ENCODE results near the gene PTGIS. TPM values are rescaled to one million over a fixed set of nuclear protein-coding genes. Genes with fewer than 3 reads are reported as not detected.

Gene PTGIS
- total and polyA plus RNA-seq, 4 experiments from 2014 or later, result not detected

GRCh38 chr20:49464556-49464955, 103.4 kb downstream of the PTGIS start:
- Mint-ChIP-seq H3K27me3 (peaks cover 10 to 26% of the 10 kb centered on the region in 2 donors), H3K36me3 (no peaks in the 10 kb centered on the region), H3K9me3 (no peaks in the 10 kb centered on the region), H3K4me3 (no peak overlapping the region), H3K4me1 (no peaks in the 10 kb centered on the region), H3K27ac (no peak overlapping the region)
- no peaks in the 10 kb centered on the region for H3K27me3 ChIP-seq (ENCODE audit: insufficient read depth, low read length)
- H3K9me3 ChIP-seq (ENCODE audit: control insufficient read depth in 1 of 2, low read length in 2 of 2), result no peaks in the 10 kb centered on the region
- ChIA-PET CTCF (ENCODE audit: partially characterized antibody) (no interaction called here), POLR2A (ENCODE audit: partially characterized antibody) (no interaction called here)
- DNase-seq, result no peak
- no peaks in the 10 kb centered on the region for H3K36me3 ChIP-seq (ENCODE audit: insufficient read depth, low read length)
- no peak overlapping the region for H3K4me3 ChIP-seq (ENCODE audit: low read length in 2 of 2)
- intact Hi-C loops (cut with micrococcal nuclease), result no loop called here
- H3K27ac ChIP-seq (ENCODE audit: low read depth, low read length), result no peak overlapping the region
- no peaks in the 10 kb centered on the region for H3K4me1 ChIP-seq (ENCODE audit: insufficient read depth, low read length)

DNA sequence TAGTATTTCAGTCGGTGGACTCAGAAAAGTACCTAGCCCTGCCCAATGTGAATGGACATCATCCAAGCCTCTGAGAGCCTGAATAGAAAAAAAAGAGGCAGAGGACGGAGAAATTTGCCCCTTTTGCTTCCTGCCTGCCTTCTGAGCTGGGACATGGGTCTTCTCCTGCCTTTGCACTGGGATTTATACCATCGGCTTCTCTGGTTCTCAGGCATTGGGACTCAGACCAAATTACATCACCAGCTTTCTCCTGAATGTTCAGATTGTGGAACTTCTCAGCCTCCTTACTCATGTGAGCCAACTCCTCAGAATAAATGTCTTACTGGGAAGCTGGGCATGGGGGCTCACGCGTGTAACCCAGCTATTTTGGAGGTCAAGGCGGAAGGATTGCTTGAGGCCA, 105.3 kb downstream of the PTGIS start:
- Histone ChIP-seq H3K9me3 (ENCODE audit: control insufficient read depth in 1 of 2, low read length in 2 of 2) (no peaks in the 10 kb centered on the region), H3K27me3 (ENCODE audit: insufficient read depth, low read length) (no peaks in the 10 kb centered on the region), H3K4me3 (ENCODE audit: low read length in 2 of 2) (no peak overlapping the region), H3K27ac (ENCODE audit: low read depth, low read length) (no peak overlapping the region), H3K36me3 (ENCODE audit: insufficient read depth, low read length) (no peaks in the 10 kb centered on the region), H3K4me1 (ENCODE audit: insufficient read depth, low read length) (no peaks in the 10 kb centered on the region)
- no peaks in the 10 kb centered on the region for H3K36me3 Mint-ChIP-seq
- no peaks in the 10 kb centered on the region for H3K4me1 Mint-ChIP-seq
- intact Hi-C loops (cut with micrococcal nuclease), result no loop called here
- peaks cover 18 to 25% of the 10 kb centered on the region in 2 donors for H3K27me3 Mint-ChIP-seq
- POLR2A ChIA-PET (ENCODE audit: partially characterized antibody), result no interaction called here
- DNase-seq, result no peak
- CTCF ChIA-PET (ENCODE audit: partially characterized antibody), result no interaction called here
- no peak overlapping the region for H3K27ac Mint-ChIP-seq
- no peak overlapping the region for H3K4me3 Mint-ChIP-seq
- H3K9me3 Mint-ChIP-seq, result no peaks in the 10 kb centered on the region

DNA sequence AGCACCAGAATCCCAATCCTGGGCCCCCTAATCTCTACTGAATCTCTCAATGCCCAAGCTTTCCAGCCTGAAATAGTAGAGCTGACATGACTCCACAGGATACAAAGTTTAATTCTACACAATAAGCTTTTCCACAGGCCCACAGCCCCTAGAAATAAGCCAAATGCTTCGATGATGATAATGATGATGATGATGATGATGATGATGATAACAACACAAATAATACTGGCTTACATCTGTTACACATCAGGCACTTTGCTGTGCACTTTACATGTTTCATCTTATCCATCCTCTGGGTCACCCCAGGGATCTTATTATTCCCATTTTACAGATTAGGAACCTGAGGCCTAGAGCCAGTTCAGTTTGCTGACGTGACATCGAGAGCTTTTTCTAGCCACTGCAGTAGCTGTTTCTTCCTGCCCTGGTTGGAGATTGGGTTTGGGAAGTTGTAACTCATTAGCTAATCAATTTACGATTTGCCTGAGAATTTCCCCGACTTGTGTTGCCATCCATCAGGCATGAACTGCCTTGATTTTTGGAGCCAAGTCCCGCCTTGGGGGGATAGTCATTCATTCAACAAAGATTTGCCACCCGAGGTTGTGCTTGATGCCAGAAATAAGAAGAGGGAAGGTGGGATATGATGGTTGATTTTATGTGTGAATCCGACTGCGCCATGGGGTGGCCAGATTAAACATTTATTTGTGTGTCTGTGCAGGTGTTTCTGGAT, 105.9 kb downstream of the PTGIS start:
- H3K9me3 ChIP-seq (ENCODE audit: control insufficient read depth in 1 of 2, low read length in 2 of 2), result no peaks in the 10 kb centered on the region
- no peaks in the 10 kb centered on the region for H3K4me1 ChIP-seq (ENCODE audit: insufficient read depth, low read length)
- H3K27me3 ChIP-seq (ENCODE audit: insufficient read depth, low read length), result no peaks in the 10 kb centered on the region
- no peaks in the 10 kb centered on the region for H3K36me3 ChIP-seq (ENCODE audit: insufficient read depth, low read length)
- no peak overlapping the region for H3K4me3 ChIP-seq (ENCODE audit: low read length in 2 of 2)
- H3K27ac ChIP-seq (ENCODE audit: low read depth, low read length), result no peak overlapping the region
- H3K9me3 Mint-ChIP-seq, result no peaks in the 10 kb centered on the region
- intact Hi-C loops (cut with micrococcal nuclease), result no loop called here
- H3K27me3 Mint-ChIP-seq, result peaks cover 20 to 25% of the 10 kb centered on the region in 2 donors
- no peaks in the 10 kb centered on the region for H3K4me1 Mint-ChIP-seq
- H3K36me3 Mint-ChIP-seq, result no peaks in the 10 kb centered on the region
- ChIA-PET POLR2A (ENCODE audit: partially characterized antibody) (no interaction called here), CTCF (ENCODE audit: partially characterized antibody) (no interaction called here)
- H3K27ac Mint-ChIP-seq, result no peak overlapping the region
- DNase-seq, result no peak
- no peak overlapping the region for H3K4me3 Mint-ChIP-seq

DNA sequence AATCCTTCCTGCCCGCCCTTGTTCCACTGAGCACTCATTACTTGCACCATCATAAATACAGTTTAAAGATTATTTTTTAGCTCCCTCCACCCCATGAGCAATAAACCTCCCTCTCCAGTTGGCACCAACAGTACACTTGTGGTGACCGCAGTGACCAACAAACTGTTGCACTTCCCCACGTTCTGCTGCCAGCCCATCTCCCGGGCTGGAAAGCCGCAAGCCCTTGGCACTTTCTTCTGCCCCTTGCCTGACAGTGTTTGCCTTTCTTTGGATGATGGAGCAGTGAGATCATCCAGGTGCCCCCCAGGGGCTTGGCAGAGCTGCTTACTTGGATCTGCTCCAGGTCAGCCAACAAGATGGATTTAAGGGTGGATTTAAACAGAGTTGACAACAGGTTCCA, 107.0 kb downstream of the PTGIS start:
- no peak overlapping the region for H3K4me3 ChIP-seq (ENCODE audit: low read length in 2 of 2)
- no peaks in the 10 kb centered on the region for H3K36me3 Mint-ChIP-seq
- POLR2A ChIA-PET (ENCODE audit: partially characterized antibody), result no interaction called here
- no peaks in the 10 kb centered on the region for H3K27me3 ChIP-seq (ENCODE audit: insufficient read depth, low read length)
- DNase-seq, result no peak
- H3K9me3 ChIP-seq (ENCODE audit: control insufficient read depth in 1 of 2, low read length in 2 of 2), result no peaks in the 10 kb centered on the region
- H3K9me3 Mint-ChIP-seq, result no peaks in the 10 kb centered on the region
- H3K27me3 Mint-ChIP-seq, result peaks cover 17 to 24% of the 10 kb centered on the region in 2 donors
- H3K36me3 ChIP-seq (ENCODE audit: insufficient read depth, low read length), result no peaks in the 10 kb centered on the region
- CTCF ChIA-PET (ENCODE audit: partially characterized antibody), result no interaction called here
- no peak overlapping the region for H3K4me3 Mint-ChIP-seq
- H3K27ac Mint-ChIP-seq, result no peak overlapping the region
- H3K27ac ChIP-seq (ENCODE audit: low read depth, low read length), result no peak overlapping the region
- H3K4me1 ChIP-seq (ENCODE audit: insufficient read depth, low read length), result no peaks in the 10 kb centered on the region
- intact Hi-C loops (cut with micrococcal nuclease), result no loop called here
- no peaks in the 10 kb centered on the region for H3K4me1 Mint-ChIP-seq

- H3K36me3 ChIP-seq (ENCODE audit: insufficient read depth, low read length), result no peaks in the 10 kb centered on the region
- no peaks in the 10 kb centered on the region for H3K9me3 Mint-ChIP-seq
- no peaks in the 10 kb centered on the region for H3K4me1 Mint-ChIP-seq
- intact Hi-C loops (cut with micrococcal nuclease), result no loop called here
- ChIA-PET POLR2A (ENCODE audit: partially characterized antibody) (no interaction called here), CTCF (ENCODE audit: partially characterized antibody) (no interaction called here)
- H3K4me3 ChIP-seq (ENCODE audit: low read length in 2 of 2), result no peak overlapping the region
- H3K27ac Mint-ChIP-seq, result no peak overlapping the region
- no peaks in the 10 kb centered on the region for H3K36me3 Mint-ChIP-seq
- no peak overlapping the region for H3K27ac ChIP-seq (ENCODE audit: low read depth, low read length)
- no peak overlapping the region for H3K4me3 Mint-ChIP-seq
- H3K27me3 ChIP-seq (ENCODE audit: insufficient read depth, low read length), result no peaks in the 10 kb centered on the region
- no peaks in the 10 kb centered on the region for H3K9me3 ChIP-seq (ENCODE audit: control insufficient read depth in 1 of 2, low read length in 2 of 2)
- H3K4me1 ChIP-seq (ENCODE audit: insufficient read depth, low read length), result no peaks in the 10 kb centered on the region
- DNase-seq, result no peak
- H3K27me3 Mint-ChIP-seq, result peaks cover 15 to 17% of the 10 kb centered on the region in 2 donors
Measured at GRCh38 chr20:49460131-49460530, 107.8 kb downstream of the PTGIS start.

DNA sequence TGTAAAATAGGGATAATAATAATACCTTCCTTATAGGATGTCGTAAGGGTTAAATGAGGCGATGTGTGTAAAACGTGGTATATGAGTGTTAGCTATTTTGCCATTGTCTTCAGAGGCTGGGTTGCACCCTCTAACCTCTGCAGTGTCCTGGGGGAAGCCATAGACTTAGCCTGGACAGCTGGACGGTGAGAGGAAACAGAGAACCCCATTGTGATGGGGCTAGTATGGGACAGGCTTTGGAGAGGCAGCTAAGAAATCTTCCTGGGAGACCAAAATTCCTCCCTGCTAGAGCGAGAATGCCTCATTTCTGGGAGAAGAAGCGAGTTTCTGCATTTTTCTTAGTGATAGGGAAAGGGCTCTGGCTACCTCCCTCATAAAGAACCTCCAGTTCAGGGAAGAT, 108.3 kb downstream of the PTGIS start:
- no peaks in the 10 kb centered on the region for H3K36me3 Mint-ChIP-seq
- intact Hi-C loops (cut with micrococcal nuclease), result no loop called here
- H3K9me3 ChIP-seq (ENCODE audit: control insufficient read depth in 1 of 2, low read length in 2 of 2), result no peaks in the 10 kb centered on the region
- no peaks in the 10 kb centered on the region for H3K9me3 Mint-ChIP-seq
- H3K4me3 Mint-ChIP-seq, result no peak overlapping the region
- no peak overlapping the region for H3K4me3 ChIP-seq (ENCODE audit: low read length in 2 of 2)
- no peaks in the 10 kb centered on the region for H3K4me1 ChIP-seq (ENCODE audit: insufficient read depth, low read length)
- ChIA-PET CTCF (ENCODE audit: partially characterized antibody) (no interaction called here), POLR2A (ENCODE audit: partially characterized antibody) (no interaction called here)
- H3K4me1 Mint-ChIP-seq, result no peaks in the 10 kb centered on the region
- DNase-seq, result no peak
- no peak overlapping the region for H3K27ac ChIP-seq (ENCODE audit: low read depth, low read length)
- H3K27me3 ChIP-seq (ENCODE audit: insufficient read depth, low read length), result no peaks in the 10 kb centered on the region
- no peaks in the 10 kb centered on the region for H3K36me3 ChIP-seq (ENCODE audit: insufficient read depth, low read length)
- H3K27me3 Mint-ChIP-seq, result peaks cover 15 to 18% of the 10 kb centered on the region in 2 donors
- no peak overlapping the region for H3K27ac Mint-ChIP-seq

- Histone ChIP-seq H3K27ac (ENCODE audit: low read depth, low read length) (no peak overlapping the region), H3K27me3 (ENCODE audit: insufficient read depth, low read length) (no peaks in the 10 kb centered on the region), H3K36me3 (ENCODE audit: insufficient read depth, low read length) (no peaks in the 10 kb centered on the region), H3K4me1 (ENCODE audit: insufficient read depth, low read length) (no peaks in the 10 kb centered on the region), H3K9me3 (ENCODE audit: control insufficient read depth in 1 of 2, low read length in 2 of 2) (no peaks in the 10 kb centered on the region), H3K4me3 (ENCODE audit: low read length in 2 of 2) (no peak overlapping the region)
- intact Hi-C loops (cut with micrococcal nuclease), result no loop called here
- DNase-seq, result no peak
- ChIA-PET CTCF (ENCODE audit: partially characterized antibody) (no interaction called here), POLR2A (ENCODE audit: partially characterized antibody) (no interaction called here)
- H3K36me3 Mint-ChIP-seq, result no peaks in the 10 kb centered on the region
- no peak overlapping the region for H3K4me3 Mint-ChIP-seq
- peaks cover 0 to 1% (median 0%) of the 10 kb centered on the region in 8 donors for H3K9me3 Mint-ChIP-seq
- peaks cover 19 to 24% of the 10 kb centered on the region in 2 donors for H3K27me3 Mint-ChIP-seq
- H3K4me1 Mint-ChIP-seq, result no peaks in the 10 kb centered on the region
- H3K27ac Mint-ChIP-seq, result no peak overlapping the region
Measured at GRCh38 chr20:49457444-49457843, 110.5 kb downstream of the PTGIS start.

DNA sequence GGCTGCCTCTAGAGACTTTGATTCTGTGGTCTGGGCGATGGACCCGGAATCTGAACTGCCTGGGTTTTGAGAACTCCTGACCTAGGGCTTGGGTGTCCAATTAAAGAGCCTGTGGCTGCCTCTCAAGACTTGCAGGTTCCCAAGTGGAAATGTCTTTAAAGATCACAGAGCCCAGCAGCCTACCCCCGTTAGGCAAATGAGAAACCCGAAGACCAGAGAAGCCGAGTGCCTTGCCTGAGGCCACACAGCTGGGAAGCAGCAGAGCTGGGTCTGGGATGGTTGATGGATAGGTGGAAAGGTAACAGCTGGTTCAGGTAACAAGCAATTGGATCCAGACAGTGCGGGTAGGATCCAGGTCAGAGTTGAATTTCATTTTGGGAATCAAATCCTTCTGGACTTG, 111.3 kb downstream of the PTGIS start:
- Histone ChIP-seq H3K27me3 (ENCODE audit: insufficient read depth, low read length) (no peaks in the 10 kb centered on the region), H3K27ac (ENCODE audit: low read depth, low read length) (no peak overlapping the region), H3K36me3 (ENCODE audit: insufficient read depth, low read length) (no peaks in the 10 kb centered on the region), H3K4me1 (ENCODE audit: insufficient read depth, low read length) (no peaks in the 10 kb centered on the region), H3K4me3 (ENCODE audit: low read length in 2 of 2) (no peak overlapping the region), H3K9me3 (ENCODE audit: control insufficient read depth in 1 of 2, low read length in 2 of 2) (no peaks in the 10 kb centered on the region)
- ChIA-PET CTCF (ENCODE audit: partially characterized antibody) (no interaction called here), POLR2A (ENCODE audit: partially characterized antibody) (no interaction called here)
- Mint-ChIP-seq H3K9me3 (peaks cover 0 to 1% (median 0%) of the 10 kb centered on the region in 8 donors), H3K27me3 (peaks cover 19 to 21% of the 10 kb centered on the region in 2 donors), H3K27ac (no peak overlapping the region), H3K4me1 (no peaks in the 10 kb centered on the region), H3K36me3 (no peaks in the 10 kb centered on the region), H3K4me3 (no peak overlapping the region)
- no peak for DNase-seq
- intact Hi-C loops (cut with micrococcal nuclease), result no loop called here

Data from CD4-positive, alpha-beta memory T cell (primary cell).